ENCODE data around the gene RNF146. TPM values are rescaled to one million over a fixed set of nuclear protein-coding genes. Genes with fewer than 3 reads are reported as not detected.

RNF146 gene
- total and polyA plus RNA-seq, 10 of the 15 experiments (the other 5 are each of a cell fraction or from before 2014, with no cell fraction given), result 9.3 to 33.0 (median 17.8) TPM

GRCh38 chr6:127282184-127282583, 15.5 kb downstream of the RNF146 start:
- Histone ChIP-seq H2AFZ (ENCODE audit: control insufficient read depth, low read depth, low read length) (no peak overlapping the region), H3K27me3 (replicated peaks in 1 of 2; ENCODE audit: control insufficient read depth in 2 of 2, insufficient read depth in 2 of 2, low read length in 1 of 2) (no peaks in the 10 kb centered on the region), H3K4me1 (ENCODE audit: control insufficient read depth, insufficient read depth, low read length) (no peaks in the 10 kb centered on the region), H3K4me3 (no peak overlapping the region), H3K27ac (ENCODE audit: control insufficient read depth, insufficient read depth) (no peak overlapping the region), H4K20me1 (ENCODE audit: control insufficient read depth, insufficient read depth) (no peaks in the 10 kb centered on the region), H3K4me2 (ENCODE audit: control insufficient read depth, insufficient read depth) (no peak overlapping the region), H3K79me2 (ENCODE audit: control insufficient read depth, insufficient read depth, low read length) (no peaks in the 10 kb centered on the region), H3K9me3 (replicated peaks; ENCODE audit: control insufficient read depth, insufficient read depth, low read length) (no peaks in the 10 kb centered on the region), H3K36me3 (ENCODE audit: control insufficient read depth in 2 of 2, insufficient read depth in 2 of 2, low read length in 1 of 2) (peaks cover 2 to 6% of the 10 kb centered on the region in 2 experiments; a peak in 3 of 4 replicates), H3K9ac (ENCODE audit: control insufficient read depth, insufficient read depth, low read length) (no peak overlapping the region)
- intact Hi-C loops (cut with micrococcal nuclease; ENCODE audit: unreplicated experiment) (no loop called here), in situ Hi-C loops (cut with MboI) (loop anchor here (25.0 kb wide), 1 partner anchor 1495 kb away; the partner anchor contains the start of gene NCOA7)
- RAD21 ChIA-PET (ENCODE audit: unreplicated experiment), result interaction anchor here (0.8 to 1.0 kb wide), 2 partner anchors 9 to 16 kb away, joined by 3 to 4 read pairs; partner anchors contain the start of gene RNF146
- TF ChIP-seq CHD4 (IDR thresholded peaks at IDR 0.05) (no peak), TARDBP (IDR thresholded peaks at IDR 0.05; ENCODE audit: borderline replicate concordance) (no peak), EP300 (IDR thresholded peaks at IDR 0.05; ENCODE audit: borderline replicate concordance in 1 of 2, control insufficient read depth in 1 of 2, low read depth in 2 of 2, low read length in 2 of 2) (no peak), ATF7 (IDR thresholded peaks at IDR 0.05; ENCODE audit: low read depth) (no peak), NR2F1 (conservative IDR thresholded peaks at IDR 0.05) (no peak), IRF5 (IDR thresholded peaks at IDR 0.05; ENCODE audit: borderline replicate concordance) (no peak), IKZF2 (IDR thresholded peaks at IDR 0.05) (no peak), YY1 (IDR thresholded peaks at IDR 0.05; ENCODE audit: low read depth, low read length) (no peak), RBBP5 (conservative IDR thresholded peaks at IDR 0.05) (no peak), PAX5 (IDR thresholded peaks at IDR 0.05; ENCODE audit: borderline replicate concordance, low read depth, low read length) (no peak), IKZF1 (conservative IDR thresholded peaks at IDR 0.05) (no peak), TCF7 (IDR thresholded peaks at IDR 0.05; ENCODE audit: borderline replicate concordance) (no peak), SP1 (IDR thresholded peaks at IDR 0.05; ENCODE audit: low read depth, low read length) (no peak)
- TF ChIP-seq, protein P1, sequence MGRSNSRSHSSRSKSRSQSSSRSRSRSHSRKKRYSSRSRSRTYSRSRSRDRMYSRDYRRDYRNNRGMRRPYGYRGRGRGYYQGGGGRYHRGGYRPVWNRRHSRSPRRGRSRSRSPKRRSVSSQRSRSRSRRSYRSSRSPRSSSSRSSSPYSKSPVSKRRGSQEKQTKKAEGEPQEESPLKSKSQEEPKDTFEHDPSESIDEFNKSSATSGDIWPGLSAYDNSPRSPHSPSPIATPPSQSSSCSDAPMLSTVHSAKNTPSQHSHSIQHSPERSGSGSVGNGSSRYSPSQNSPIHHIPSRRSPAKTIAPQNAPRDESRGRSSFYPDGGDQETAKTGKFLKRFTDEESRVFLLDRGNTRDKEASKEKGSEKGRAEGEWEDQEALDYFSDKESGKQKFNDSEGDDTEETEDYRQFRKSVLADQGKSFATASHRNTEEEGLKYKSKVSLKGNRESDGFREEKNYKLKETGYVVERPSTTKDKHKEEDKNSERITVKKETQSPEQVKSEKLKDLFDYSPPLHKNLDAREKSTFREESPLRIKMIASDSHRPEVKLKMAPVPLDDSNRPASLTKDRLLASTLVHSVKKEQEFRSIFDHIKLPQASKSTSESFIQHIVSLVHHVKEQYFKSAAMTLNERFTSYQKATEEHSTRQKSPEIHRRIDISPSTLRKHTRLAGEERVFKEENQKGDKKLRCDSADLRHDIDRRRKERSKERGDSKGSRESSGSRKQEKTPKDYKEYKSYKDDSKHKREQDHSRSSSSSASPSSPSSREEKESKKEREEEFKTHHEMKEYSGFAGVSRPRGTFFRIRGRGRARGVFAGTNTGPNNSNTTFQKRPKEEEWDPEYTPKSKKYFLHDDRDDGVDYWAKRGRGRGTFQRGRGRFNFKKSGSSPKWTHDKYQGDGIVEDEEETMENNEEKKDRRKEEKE (IDR thresholded peaks at IDR 0.05), result no peak
- ATAC-seq (no peak), DNase-seq (ENCODE audit: low read depth, low spot score) (no peak), FAIRE-seq (no peak)
- POLR2A ChIA-PET, result no interaction called here
- no TSS peak for BruUV-seq (replicated peaks)
- CTCF ChIA-PET, result interaction anchor here (0.7 to 2.7 kb wide), 2 partner anchors 10 to 16 kb away, joined by 3 to 10 read pairs; partner anchors contain the start of gene RNF146
- 100% methylated on average over 1 of the region's 1 CpG for WGBS (ENCODE audit: insufficient coverage, insufficient replicate concordance, low lambda C conversion rate, missing lambda C conversion rate)
- SMC1A ChIA-PET (ENCODE audit: uncharacterized antibody, unreplicated experiment), result interaction anchor here (1.0 to 2.1 kb wide), 3 partner anchors 10 to 40 kb away, joined by 3 to 7 read pairs (median 3); partner anchors contain the start of gene RNF146
